Inflammatory macrophage (primary cell): ENCODE results near the gene VWA8.

ENCODE experiments used
- DNase-seq, 2 donors: peaks; one replicate each; pipeline ENCODE4 v3.0.0-alpha.2; 2020 to 2022

VWA8 gene

DNA sequence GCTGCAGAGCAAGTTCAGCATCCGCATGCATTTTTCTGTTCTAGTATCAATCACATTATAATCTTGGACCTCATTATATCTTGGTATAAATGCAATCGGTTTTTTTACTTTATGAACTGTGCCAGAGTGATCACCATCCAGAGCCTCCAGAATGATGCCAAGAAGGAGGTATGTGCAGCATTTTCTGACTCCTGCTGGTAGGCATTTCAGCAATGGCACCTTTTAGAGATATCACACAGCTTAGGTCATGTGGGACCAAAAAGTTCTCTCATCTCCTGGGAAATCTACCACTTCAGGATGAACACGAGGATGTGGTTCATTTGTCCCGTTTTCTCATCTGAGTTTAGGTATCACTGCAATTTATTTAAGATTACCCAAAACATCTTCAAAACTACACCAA, 220.4 kb downstream of the VWA8 start:
- DNase-seq: no peak

DNA sequence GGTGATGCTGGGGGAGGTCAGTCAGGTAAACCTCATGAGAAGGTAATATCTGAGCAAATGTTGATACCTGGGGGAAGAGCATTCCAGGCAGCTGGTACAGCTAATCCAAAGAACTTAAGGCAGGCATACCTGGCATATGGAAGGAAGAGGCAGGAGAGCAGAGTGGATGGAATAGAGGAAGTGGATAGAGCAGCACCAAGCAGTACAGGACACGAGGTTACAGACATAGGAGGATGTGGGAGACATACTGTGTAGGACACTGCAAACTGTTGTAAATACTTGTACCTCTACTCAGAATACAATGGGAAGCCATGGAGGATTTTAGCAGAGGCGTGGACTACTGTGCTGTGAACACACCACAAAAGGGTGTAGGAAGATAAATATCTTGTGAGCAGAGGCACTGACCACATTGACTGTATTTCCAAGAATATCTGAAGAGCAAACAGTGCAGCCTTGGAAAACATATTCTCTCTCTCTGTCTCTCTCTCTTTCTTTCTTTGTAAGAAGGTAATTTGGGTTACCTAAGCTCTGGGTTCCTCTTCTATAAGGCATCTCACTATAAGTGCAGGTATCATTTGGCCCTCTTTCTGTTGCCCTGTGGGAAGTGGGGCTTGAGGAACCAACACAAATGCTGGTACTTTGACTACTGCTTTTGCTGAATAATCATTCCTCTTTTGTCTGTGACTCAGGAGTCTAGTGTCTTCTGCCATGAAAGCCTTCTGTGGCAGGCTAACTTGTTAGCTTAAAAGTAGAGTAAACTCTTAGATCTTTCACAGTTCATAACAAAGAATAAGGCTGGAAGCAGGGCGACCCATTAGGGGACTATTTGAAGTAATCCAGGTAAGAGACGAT, 238.0 kb downstream of the VWA8 start:
- peak; percentile 33 to 42 for DNase-seq

DNA sequence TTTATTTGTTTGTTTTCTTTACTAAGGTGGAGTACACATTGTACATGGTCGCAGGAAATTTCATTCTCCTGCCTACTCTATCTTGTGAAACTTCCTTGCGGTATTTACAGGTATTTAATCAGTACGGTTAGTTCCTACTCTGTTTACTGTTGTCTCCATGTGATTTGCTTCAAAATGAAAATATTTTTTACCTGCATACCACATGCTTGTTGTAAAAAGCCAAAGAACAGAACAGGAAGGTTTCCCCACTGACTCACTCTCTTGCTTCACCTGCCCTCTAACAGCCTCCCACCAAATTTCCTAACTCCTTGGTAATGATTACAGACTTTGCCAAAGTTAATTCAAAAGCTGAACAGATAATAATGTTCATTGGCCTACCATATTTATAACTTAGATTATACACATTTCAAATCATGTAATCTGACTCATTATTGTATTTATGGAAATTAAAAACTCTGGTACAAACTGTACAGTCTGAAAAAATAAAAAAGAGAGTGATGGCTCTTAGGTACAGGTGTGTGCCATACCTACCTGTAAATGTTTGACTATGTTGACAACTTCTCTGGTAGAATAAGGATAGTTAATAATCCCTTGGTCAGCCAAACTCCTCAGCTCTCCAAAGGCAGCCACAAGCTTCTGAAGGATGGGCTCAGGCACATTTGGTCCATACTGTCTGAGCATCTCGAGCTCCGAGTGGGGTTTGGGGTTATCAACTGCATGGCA, 239.9 kb downstream of the VWA8 start:
- no peak for DNase-seq

DNA sequence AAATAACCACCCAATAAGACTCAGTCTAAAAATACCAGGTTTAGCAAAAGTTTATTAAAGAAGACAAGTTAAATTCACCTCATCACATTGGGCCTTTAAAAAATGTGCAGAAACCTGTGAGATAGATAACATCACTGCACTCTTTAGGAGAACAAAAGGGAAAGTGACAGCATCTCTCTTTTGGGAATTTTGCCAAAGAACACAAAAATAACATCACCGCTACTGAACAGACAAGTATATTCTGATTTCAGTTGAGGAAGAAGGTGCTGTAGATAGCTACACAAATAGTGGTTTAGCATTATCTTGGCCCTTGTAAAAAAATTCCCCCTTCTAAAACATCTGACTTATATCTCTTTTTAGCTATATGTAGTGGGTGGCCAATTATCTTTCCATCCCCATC, 244.7 kb downstream of the VWA8 start:
- no peak for DNase-seq

DNA sequence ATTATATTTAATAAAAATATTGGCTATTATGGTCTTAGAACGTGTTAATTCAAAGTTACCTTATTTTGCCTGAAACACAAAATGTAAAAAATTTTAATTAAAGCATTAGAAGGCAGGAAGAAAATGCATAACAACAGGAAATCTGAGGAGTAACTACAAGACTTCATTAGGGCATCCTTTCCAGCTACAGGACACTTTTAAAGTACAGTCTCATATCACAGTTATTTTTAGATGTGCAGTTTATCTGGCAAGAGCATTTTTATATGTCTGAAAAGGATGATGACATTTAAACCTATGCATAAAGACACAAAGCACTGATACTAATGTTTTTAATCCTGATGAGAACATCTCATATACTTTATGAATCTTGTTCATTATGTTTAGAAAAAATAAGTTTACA, 247.5 kb downstream of the VWA8 start:
- DNase-seq: no peak

DNA sequence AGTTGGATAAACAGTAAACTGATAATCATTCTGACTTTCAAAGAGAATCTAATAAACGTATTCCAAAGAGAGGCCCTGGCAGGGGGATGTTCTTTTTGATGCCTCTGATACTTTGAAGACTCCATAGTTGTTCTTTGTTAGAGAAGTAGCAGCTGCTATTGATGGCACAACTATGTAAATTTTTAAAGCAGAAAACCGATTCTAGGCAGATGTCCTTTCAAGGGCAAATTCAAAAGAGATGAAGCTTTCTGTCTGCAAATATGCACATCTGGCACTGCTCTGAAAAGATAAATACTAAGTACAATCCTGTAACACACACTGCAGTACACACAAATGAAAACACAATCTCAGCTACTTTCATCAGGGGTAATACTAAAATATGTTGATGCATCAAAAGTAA, 250.1 kb downstream of the VWA8 start:
- no peak for DNase-seq

DNA sequence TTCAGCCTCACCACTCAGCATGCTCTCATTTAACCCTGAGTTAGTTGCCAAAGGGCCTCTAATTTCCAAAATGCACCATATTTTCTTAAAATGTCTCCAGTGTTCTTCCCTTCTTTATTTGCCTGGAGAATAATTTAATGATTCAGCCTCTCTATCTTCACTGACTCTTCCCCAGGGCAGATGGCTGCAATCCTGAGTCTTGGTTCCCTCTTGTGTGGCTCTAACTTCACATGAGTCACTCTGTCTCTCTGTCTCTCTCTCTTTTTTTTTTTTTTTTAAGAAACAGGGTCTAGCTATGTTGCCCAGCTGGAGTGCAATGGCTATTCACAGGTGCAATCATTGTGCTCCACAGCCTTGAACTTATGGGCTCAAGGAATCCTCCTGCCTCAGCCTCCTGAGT, 251.4 kb downstream of the VWA8 start:
- no peak for DNase-seq

DNA sequence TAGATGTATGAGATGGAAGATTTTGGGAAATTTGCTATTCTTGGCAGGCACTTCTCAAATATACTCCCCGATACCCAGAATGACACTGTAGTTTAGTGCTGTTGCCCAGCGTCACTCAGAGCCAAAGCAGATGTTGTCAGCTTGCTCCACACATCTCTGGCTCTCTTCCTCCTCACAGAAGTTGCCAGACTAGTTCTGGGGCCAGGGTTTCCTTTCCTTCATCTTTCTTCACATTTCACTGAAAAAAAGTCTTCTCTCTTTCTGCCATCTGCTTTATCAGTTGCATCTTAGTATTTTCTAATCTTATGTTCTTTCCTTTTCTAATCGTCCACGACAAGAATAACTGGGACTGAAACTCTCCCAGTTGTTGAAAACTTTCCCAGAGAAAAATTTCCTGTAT, 252.2 kb downstream of the VWA8 start:
- no peak for DNase-seq

DNA sequence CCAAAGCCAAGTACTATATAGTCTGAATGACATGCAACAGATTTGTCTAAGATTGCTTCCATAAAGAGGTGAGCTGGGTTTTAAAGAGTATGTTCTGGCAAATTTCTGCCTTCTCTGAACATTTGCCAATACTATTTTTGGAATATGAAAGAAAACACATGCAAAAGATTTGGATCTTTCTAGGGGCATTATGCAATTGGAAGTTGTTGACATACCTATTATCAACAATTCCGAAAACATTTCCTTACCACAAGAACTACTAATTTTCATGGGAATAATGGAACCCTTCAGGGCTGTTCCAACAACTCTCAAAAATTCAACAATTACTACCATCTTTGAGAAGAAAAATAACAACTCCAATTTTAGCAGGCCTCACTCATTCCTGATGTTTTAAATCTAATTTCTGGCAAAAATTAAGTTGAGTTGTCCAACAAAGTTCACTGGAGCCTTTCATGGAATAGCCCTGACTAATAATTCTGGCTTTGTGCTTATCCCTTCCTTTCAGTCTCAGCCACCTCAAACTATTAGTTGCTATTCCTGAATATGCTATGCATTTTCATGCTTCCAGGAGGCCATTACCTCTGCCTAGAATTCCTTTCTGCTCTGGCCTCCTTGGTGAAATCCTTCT, 253.6 kb downstream of the VWA8 start:
- DNase-seq: no peak

DNA sequence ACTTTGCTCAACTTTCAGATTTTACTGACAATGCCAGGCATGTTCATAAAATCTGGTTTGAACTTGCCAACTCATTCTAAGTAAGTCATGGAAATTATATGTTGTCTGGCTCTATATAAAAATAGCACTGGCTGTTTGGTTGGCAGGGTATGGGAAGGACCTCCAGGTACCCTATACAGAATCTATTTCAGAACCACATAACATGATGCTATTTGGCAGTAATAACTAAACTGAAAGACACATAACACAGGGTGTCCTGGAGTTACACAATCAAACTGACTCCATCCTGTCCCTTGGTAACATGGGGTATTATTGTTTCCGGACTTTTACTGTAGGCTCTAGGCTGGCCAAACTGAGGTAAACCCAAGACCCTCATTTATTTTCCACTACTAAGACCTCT, 254.8 kb downstream of the VWA8 start:
- no peak for DNase-seq

DNA sequence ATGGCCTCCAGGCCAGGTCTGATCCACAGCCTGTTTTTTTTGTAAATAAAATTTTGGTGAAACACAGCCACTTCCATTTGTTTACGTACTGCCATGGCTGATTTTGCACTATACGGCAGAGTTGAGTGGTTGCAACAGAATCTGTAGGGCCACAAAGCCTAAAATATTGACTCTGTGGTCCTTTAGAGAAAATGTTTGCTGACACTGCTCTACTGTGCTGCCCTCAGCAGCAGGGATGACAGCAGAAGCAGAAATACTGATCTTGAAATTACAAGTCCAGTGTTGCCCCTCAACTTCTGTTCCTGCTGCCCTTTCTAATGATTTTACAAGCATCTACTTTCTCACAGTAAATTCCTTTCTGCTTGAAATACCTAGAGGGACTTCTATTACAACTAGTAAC, 258.4 kb downstream of the VWA8 start:
- DNase-seq: no peak

DNA sequence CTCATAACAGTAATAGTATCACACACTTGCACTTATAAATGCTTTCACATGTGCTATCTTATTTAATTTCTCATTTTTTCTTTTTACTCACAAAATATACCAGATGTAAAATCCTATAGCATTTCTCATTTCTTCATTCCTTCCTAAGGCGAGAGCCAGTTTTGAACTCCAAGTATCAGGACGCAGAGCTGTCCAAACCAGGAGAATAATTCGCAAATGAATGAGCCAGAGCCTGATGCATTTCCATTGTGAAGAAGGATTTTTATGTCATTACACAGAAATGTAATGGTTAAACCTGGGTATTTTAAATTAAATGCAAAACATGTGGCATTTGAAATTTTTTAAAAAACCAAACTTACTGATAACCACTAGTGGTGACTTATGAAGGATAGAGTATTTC, 259.2 kb downstream of the VWA8 start:
- DNase-seq: no peak

DNA sequence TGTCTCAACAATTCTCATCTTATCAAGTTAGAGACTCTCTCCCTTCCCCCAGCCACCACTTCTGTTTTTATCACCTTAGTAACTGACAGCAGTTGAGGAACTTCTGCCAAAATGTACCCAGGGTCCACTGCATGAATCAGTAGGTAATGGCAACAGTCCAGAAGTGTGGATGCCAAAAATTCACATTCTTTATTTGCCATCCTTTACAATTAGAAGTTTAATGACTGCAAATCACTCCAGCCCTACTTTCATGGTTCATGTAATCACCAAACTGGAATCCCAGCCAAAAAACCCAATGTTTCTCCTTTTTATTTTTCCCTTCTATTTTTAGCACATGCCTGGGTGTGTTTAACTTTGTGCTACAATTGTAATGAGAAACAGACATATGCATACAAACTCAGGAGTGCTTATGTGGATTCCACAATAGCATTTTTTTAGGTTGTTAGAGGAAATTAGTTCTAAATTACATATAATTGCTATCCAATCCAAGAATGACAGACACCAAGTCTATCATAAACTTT, 260.1 kb downstream of the VWA8 start:
- peak in 1 of 2 donors; percentile 28 for DNase-seq

DNA sequence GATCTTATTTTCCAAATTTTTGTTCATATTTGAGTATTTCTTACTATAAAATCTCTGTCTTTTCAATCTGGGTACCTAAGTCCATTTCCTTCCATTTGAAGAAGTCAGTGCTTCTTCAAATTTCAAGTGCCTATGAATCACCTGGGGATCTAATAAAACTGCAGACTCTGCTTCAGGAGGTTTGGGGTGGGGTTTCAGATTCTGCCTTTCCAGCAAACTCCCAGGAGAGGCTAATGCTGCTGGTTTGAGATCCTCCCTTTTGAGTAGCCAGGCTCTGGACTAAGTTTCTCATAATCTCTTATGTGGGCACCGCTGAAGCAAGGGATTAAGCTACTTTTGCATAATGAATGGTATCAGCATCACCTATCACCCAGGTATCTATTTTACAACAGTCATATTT, 261.1 kb downstream of the VWA8 start:
- no peak for DNase-seq

DNA sequence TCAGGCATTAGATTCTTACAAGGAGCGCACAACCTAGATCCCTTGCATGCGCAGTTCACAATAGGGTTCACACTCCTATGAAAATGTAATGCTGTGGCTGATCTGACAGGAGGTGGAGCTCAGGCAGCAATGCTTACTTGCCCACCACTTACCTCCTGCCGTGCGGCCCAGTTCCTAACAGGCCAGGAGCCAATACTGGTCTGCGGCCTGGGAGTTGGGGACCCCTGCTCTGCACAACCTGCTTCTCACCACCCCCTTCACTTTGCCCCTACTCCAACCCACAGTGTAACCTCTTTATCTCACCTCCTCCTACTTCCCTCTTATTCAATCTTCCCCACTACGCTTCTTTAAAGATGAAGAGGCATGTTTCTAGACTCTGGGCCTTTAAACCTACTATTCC, 263.3 kb downstream of the VWA8 start:
- no peak for DNase-seq

DNA sequence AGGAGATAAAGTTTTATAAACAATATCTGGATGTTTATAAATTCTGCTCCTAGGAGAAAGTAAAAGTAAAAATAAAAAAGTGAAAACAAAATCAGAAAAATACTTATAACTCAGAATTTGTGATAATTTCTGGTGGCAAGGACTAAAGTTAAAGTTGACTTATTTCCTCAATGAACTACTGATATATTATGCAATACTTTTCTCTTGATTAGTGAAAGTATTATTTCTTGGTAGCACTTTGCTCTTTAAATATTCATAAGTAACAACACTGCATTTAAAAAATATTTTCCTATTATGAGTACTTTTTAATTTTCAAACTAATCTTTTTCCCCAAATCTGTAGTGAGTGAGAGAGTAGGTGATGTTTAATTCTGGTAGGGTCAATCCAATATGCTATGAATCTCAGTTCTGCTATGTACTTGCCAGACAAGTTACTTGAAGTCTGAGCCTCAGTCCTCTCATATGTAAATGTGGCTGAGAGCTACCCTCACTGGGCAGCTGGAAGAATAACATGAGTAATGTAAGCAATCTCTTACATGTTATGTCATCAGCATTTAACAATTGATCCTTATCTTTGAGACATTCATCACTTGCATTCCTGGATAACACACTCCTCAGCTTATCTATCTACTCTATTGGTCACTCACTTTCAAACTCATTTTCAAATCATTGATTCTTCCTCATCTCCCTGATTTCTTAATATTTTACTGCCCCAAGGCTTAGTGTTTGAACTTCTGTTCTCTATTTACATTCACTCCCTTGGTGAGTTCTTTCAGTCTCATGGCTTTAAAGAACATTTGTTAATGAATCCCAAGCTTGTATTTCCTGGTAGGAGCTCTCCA, 264.5 kb downstream of the VWA8 start:
- no peak for DNase-seq

DNA sequence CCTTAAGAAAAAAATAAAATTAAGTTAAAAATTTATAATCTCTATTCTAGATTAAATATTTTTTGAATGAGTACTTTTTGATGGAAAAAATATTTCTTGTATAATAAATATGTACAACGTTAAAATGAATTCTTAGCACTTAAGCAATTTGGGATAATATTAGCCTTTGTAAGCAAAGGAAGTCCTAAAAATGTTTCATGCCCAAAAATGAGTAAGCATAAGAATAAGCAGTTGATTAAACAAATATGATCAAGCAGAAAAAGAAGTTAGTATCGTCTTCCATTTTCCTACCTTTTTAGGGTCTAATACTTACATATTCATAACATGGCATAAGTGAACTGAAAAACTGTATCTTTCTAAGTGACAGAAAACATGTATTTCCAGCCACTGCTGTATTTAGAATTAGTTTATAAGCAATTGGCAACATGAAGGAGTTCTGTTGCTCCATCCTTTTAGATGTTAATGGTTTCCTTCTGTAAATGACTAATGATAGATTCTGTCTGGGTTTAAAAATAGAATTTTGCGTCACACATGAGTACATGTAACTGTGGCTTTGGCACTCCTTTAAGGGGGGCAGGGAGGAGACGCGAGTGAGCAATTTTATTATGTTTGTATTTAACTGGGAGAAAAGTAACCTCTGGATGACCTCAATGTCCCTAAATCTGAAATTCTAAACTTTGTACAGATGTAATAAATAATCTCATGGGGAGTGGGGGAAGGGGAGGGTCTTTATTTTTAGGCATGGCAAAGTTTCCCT, 266.2 kb downstream of the VWA8 start:
- peak; percentile 70 to 89 for DNase-seq

DNA sequence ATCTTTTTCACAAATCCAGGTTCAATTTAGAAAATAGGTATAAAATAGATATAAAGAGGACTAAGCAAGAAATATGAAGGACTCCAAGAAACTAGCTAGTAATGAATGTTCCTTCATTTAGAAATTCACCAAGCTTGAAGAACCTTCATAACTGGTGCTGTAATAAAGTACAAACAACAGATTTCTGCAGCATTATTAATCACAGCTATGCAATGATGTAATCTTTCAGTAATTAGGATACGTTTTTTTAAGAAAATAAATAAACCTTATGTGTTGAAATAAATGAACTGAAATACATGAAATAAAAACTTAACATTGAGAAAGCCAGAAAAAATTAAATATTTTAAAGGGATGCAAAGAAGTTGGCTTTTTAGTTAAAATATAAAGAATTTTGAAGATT, 267.5 kb downstream of the VWA8 start:
- DNase-seq: no peak

DNA sequence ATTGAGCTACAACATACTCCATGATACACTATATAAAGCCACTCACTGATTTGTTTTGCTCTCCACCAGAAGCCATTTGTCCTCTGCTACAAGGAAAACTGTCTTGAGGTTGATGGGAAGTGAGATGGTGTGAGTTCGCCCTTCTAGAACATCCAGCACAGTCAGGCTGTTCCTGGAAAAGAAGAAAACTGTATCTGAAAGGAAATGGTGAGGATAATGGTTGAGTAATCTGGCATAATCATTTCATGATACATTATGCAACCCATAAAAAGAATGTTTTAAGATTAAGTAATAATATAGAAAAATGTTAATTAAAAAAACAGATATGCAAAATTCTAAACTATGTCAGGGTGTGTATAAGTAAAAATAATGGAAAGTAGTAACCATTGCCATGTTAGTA, 269.6 kb downstream of the VWA8 start:
- DNase-seq: peak in 1 of 2 donors; percentile 39

DNA sequence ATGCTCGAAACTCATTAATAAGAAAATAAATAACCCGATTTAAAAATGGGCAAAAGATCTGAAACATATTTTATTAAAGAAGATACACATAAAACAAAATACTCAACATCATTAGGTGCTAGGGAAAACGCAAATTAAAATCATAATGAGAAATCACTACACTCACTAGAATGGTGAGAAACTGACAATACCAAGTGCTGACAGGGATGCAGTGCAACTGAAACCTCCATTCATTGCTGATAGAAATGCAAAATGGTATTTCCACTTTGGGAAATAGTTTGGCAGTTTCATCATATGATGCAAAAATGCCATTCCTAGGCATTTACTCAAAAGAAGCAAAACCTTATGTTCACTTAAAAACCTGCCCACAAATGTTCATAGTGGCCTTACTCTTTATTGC, 278.1 kb downstream of the VWA8 start:
- no peak for DNase-seq

DNA sequence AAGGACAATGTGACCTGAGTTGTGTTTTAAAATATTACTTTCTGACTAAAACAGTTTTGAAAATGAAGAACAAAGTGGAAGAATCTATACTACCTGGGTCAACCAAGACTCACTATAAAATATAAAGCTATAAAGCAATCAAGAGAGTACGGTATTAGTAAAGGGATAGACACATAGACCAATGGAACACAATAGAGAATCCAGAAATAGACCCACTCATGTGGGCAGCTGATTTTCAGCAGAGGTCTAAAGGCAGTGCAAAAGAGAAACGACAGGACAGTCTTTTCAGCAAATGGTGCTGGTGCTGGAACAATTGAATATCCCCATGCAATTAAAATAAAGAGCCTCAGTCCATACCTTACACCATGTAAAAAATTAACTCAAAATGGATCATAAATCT, 278.9 kb downstream of the VWA8 start:
- no peak for DNase-seq

DNA sequence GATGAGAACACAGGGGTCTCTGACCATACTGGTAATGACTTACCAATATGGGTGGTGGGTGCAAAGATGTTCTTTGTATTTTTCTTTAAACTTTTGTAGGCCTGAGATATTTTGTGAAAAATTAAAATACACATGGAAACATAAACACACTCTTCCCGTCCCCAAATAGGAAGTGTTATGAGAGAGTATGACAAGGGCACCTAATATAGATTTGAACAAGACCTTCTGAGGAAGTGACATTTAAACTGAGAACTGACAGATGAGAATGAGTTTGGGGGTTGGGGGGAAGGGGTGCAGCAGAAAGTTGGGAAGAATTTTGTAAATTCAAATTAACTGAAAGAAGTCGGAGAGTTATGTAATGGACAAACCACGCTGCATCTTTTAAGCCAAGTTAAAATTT, 279.3 kb downstream of the VWA8 start:
- DNase-seq: peak in 1 of 2 donors; percentile 8
